PC-3 (cell line): ENCODE results near the gene ATP6V1F. TPM values are rescaled to one million over a fixed set of nuclear protein-coding genes. Genes with fewer than 3 reads are reported as not detected.

Experiments used
- ATAC-seq: fragments of 200-7000 bp; cut with Tn5 transposase; 2 replicates; pipeline ENCODE4 v1.9.1; 2020; ENCODE audit warnings: mild to moderate bottlenecking, moderate library complexity
- BruUV-seq: library from RNA; stranded (reverse); fragments of 400-500 nt; replicated peaks from 2 replicates; lab custom pipeline; 2021; lab: Mats Ljungman, UMichigan
- CTCF ChIA-PET: fragments of 300-600 bp; sonication (Branson Sonifier 250); formaldehyde crosslinking; loops from one replicate; lab custom pipeline; 2022; ENCODE audit warnings: antibody characterized with exemption; lab: Charles Lee
- POLR2A ChIA-PET: fragments of 300-600 bp; sonication (Branson Sonifier 250); formaldehyde crosslinking; loops from one replicate; lab custom pipeline; 2022; ENCODE audit warnings: antibody characterized with exemption; ENCODE audit not compliant: unreplicated experiment; lab: Charles Lee
- DNase-seq: peaks from one replicate; pipeline ENCODE4 v3.0.0-alpha.2; 2015
- H2AFZ ChIP-seq: fragments of 300-600 bp; sonication (generic); 2 replicates; pipeline ENCODE4 v1.6.0; 2016; ENCODE audit warnings: antibody characterized with exemption, low read length
- H3F3A ChIP-seq: fragments of 300-600 bp; sonication (generic); one replicate; pipeline ENCODE4 v1.6.0; 2017; ENCODE audit warnings: antibody characterized with exemption, low read length, control low read depth, mild to moderate bottlenecking; ENCODE audit not compliant: unreplicated experiment
- H3K27ac ChIP-seq: fragments of 300-600 bp; sonication (generic); 2 replicates; pipeline ENCODE4 v1.5.1; 2016; ENCODE audit warnings: mild to moderate bottlenecking, low read length
- H3K27me3 ChIP-seq: fragments of 300-600 bp; sonication (generic); 2 replicates; pipeline ENCODE4 v1.6.1; 2016; ENCODE audit warnings: low read length, mixed read lengths
- H3K36me3 ChIP-seq: fragments of 300-600 bp; sonication (generic); 2 replicates; pipeline ENCODE4 v1.6.1; 2016; ENCODE audit warnings: low read depth, mixed run types, low read length, mixed read lengths
- H3K4me1 ChIP-seq: fragments of 300-600 bp; sonication (generic); 2 replicates; pipeline ENCODE4 v1.5.1; 2016; ENCODE audit warnings: low read length; ENCODE audit not compliant: insufficient read depth
- H3K4me2 ChIP-seq: fragments of 300-600 bp; sonication (generic); 2 replicates; pipeline ENCODE4 v1.6.0; 2016; ENCODE audit warnings: low read length
- H3K4me3 ChIP-seq: fragments of 300-600 bp; sonication (generic); 2 replicates; pipeline ENCODE4 v1.5.1; 2016; ENCODE audit warnings: mild to moderate bottlenecking, low read length, mixed read lengths
- H3K79me2 ChIP-seq: fragments of 300-600 bp; sonication (generic); 2 replicates; pipeline ENCODE4 v1.6.1; 2017; ENCODE audit warnings: low read length, mixed read lengths
- H3K9ac ChIP-seq: fragments of 300-600 bp; sonication (generic); 2 replicates; pipeline ENCODE4 v1.6.0; 2016; ENCODE audit warnings: mild to moderate bottlenecking, low read length
- H3K9me2 ChIP-seq: fragments of 300-600 bp; sonication (generic); replicated peaks from 2 replicates; pipeline ENCODE4 v1.6.1; 2016; ENCODE audit warnings: mixed run types, low read length, mixed read lengths
- H3K9me3 ChIP-seq: fragments of 300-600 bp; sonication (generic); 2 replicates; pipeline ENCODE4 v1.6.1; 2016; ENCODE audit warnings: low read length, mixed read lengths
- H4K20me1 ChIP-seq: fragments of 300-600 bp; sonication (generic); 2 replicates; pipeline ENCODE4 v1.6.1; 2016; ENCODE audit warnings: low read length, mixed read lengths
- CTCF ChIP-seq: fragments of 300-600 bp; sonication (generic); conservative IDR thresholded peaks from 2 replicates; pipeline ENCODE4 v1.5.1; 2017; ENCODE audit warnings: antibody characterized with exemption, low read depth, mild to moderate bottlenecking, low read length
- EZH2 ChIP-seq: fragments of 300-600 bp; sonication (generic); IDR thresholded peaks from one replicate; pipeline ENCODE4 v1.6.1; 2017; ENCODE audit warnings: antibody characterized with exemption, mild to moderate bottlenecking, low read length; ENCODE audit not compliant: unreplicated experiment
- EZH2phosphoT487 ChIP-seq: fragments of 300-600 bp; sonication (generic); IDR thresholded peaks from 2 replicates; pipeline ENCODE4 v1.6.1; 2018; ENCODE audit warnings: mild to moderate bottlenecking, antibody characterized with exemption, low read length, borderline replicate concordance
- intact Hi-C: fragments of 100-400 bp; cut with micrococcal nuclease; formaldehyde crosslinking; loops from 2 replicates; pipeline ENCODE4 v1.9.0; 2023
- total RNA-seq: library from RNA; depleted of rRNA; stranded (reverse); fragments of >200 nt; gene quantifications from 2 replicates; pipeline ENCODE4 v1.2.3, GENCODE V29; 2014

ATP6V1F gene
- total RNA-seq, 1 experiment from 2014 or later = 131 TPM

GRCh38 chr7:128894101-128894440 lies 31.4 kb downstream of the ATP6V1F start:
- Histone ChIP-seq H3K27me3 (no peaks in the 10 kb centered on the region), H3K9ac (no peak overlapping the region), H3K4me2 (no peak overlapping the region), H3K27ac (no peak overlapping the region), H3K4me1 (peaks cover 30% of the 10 kb centered on the region), H2AFZ (no peak overlapping the region), H4K20me1 (no peaks in the 10 kb centered on the region), H3F3A (no peaks in the 10 kb centered on the region), H3K79me2 (no peaks in the 10 kb centered on the region), H3K36me3 (no peaks in the 10 kb centered on the region), H3K9me2 (no peaks in the 10 kb centered on the region), H3K4me3 (no peak overlapping the region), H3K9me3 (no peaks in the 10 kb centered on the region)
- no peak for ATAC-seq
- no peak for DNase-seq
- ChIA-PET CTCF (no interaction called here), POLR2A (no interaction called here)
- no peak for TF ChIP-seq CTCF
- intact Hi-C loops = no loop called here
- BruUV-seq = no TSS peak

GRCh38 chr7:128895320-128895719 lies 32.7 kb downstream of the ATP6V1F start:
- Histone ChIP-seq H3K4me3 (no peak overlapping the region), H3K36me3 (no peaks in the 10 kb centered on the region), H3K9ac (no peak overlapping the region), H3F3A (no peaks in the 10 kb centered on the region), H2AFZ (no peak overlapping the region), H4K20me1 (no peaks in the 10 kb centered on the region), H3K79me2 (no peaks in the 10 kb centered on the region), H3K27me3 (no peaks in the 10 kb centered on the region), H3K9me2 (no peaks in the 10 kb centered on the region), H3K27ac (no peak overlapping the region), H3K9me3 (no peaks in the 10 kb centered on the region), H3K4me2 (no peak overlapping the region), H3K4me1 (peaks cover 23% of the 10 kb centered on the region)
- TF ChIP-seq EZH2 (no peak), EZH2phosphoT487 (no peak), CTCF (no peak)
- CTCF ChIA-PET = no interaction called here
- BruUV-seq = no TSS peak
- POLR2A ChIA-PET = no interaction called here
- DNase-seq (no peak), ATAC-seq (no peak)
- intact Hi-C loops = no loop called here

GRCh38 chr7:128899392-128899791 lies 36.7 kb downstream of the ATP6V1F start:
- Histone ChIP-seq H3K27ac (no peak overlapping the region), H3K36me3 (no peaks in the 10 kb centered on the region), H3K9ac (no peak overlapping the region), H3K9me3 (no peaks in the 10 kb centered on the region), H2AFZ (no peak overlapping the region), H3K4me1 (peaks cover 11% of the 10 kb centered on the region; the same call in 1 of the 2 replicates), H3K79me2 (no peaks in the 10 kb centered on the region), H3K9me2 (no peaks in the 10 kb centered on the region), H3F3A (no peaks in the 10 kb centered on the region), H3K4me3 (no peak overlapping the region), H3K27me3 (no peaks in the 10 kb centered on the region), H4K20me1 (no peaks in the 10 kb centered on the region), H3K4me2 (no peak overlapping the region)
- no peak for DNase-seq
- CTCF ChIA-PET = interaction anchor here (0.7 kb wide), 1 partner anchor 926 kb away, joined by 7 read pairs; no protein-coding TSS in a partner anchor
- BruUV-seq = no TSS peak
- POLR2A ChIA-PET = no interaction called here
- TF ChIP-seq CTCF (no peak), EZH2phosphoT487 (no peak), EZH2 (no peak)
- ATAC-seq = no peak
- intact Hi-C loops = no loop called here
